Activated T-helper 1 cell treated with anti-CD3 and anti-CD28 coated beads, Interleukin-12 subunit alpha, Interleukin-12 subunit beta, Interleukin-2, Interleukin-4 antibody, amounts not matched to agents 30 ng/mL and 10 ng/mL and 1 ng/mL, durations not matched to agents 14 hours and 24 hours and 36 hours (primary cell): ENCODE measurements around the gene NEURL2. TPM values are rescaled to one million over a fixed set of nuclear protein-coding genes. Genes with fewer than 3 reads are reported as not detected.
"Not testable (repeated sequence)": the region's sequence is repeated elsewhere in the genome, so short reads cannot be mapped to it uniquely, and the experiment has no call there.

Source experiments
- DNase-seq: peaks from one replicate; pipeline ENCODE4 v3.0.0; 2021; ENCODE audit warnings: low spot score
- H3K27ac Mint-ChIP-seq: one replicate; pipeline ENCODE4 v1.8.0; 2021; ENCODE audit warnings: mild to moderate bottlenecking, mixed read lengths
- H3K27me3 Mint-ChIP-seq: one replicate; pipeline ENCODE4 v1.8.0; 2022; ENCODE audit warnings: mild to moderate bottlenecking, moderate library complexity, mixed read lengths; ENCODE audit not compliant: insufficient read depth
- H3K36me3 Mint-ChIP-seq: one replicate; pipeline ENCODE4 v1.8.0; 2021; ENCODE audit warnings: low read depth, mixed read lengths
- H3K4me1 Mint-ChIP-seq: one replicate; pipeline ENCODE4 v1.8.0; 2021; ENCODE audit warnings: low read depth, mixed read lengths
- H3K4me3 Mint-ChIP-seq: one replicate; pipeline ENCODE4 v1.8.0; 2021; ENCODE audit warnings: mild to moderate bottlenecking, moderate library complexity, mixed read lengths
- H3K9me3 Mint-ChIP-seq: one replicate; pipeline ENCODE4 v1.8.0; 2021; ENCODE audit warnings: mixed read lengths
- intact Hi-C: fragments of 100-400 bp; cut with micrococcal nuclease; formaldehyde crosslinking; loops from one replicate; pipeline ENCODE4 v1.15.1; 2024
- total RNA-seq: library from RNA; stranded (reverse); gene quantifications from 2 replicates; pipeline ENCODE4 v1.2.3, GENCODE V29; 2022

NEURL2 gene
- total RNA-seq, 1 donor from 2014 or later: 1.9 TPM

GRCh38 chr20:45901332-45901731, 10.3 kb upstream of the NEURL2 start:
- H3K4me1 Mint-ChIP-seq, intact Hi-C loops, DNase-seq, H3K27ac Mint-ChIP-seq, H3K4me3 Mint-ChIP-seq, H3K36me3 Mint-ChIP-seq, H3K9me3 Mint-ChIP-seq, H3K27me3 Mint-ChIP-seq: not testable (repeated sequence)

- H3K27me3 Mint-ChIP-seq: no peaks in the 10 kb centered on the region
- H3K36me3 Mint-ChIP-seq: no peaks in the 10 kb centered on the region
- H3K27ac Mint-ChIP-seq: no peak overlapping the region
- H3K4me3 Mint-ChIP-seq: no peak overlapping the region
- intact Hi-C loops: no loop called here
- no peak for DNase-seq
- no peaks in the 10 kb centered on the region for H3K4me1 Mint-ChIP-seq
- H3K9me3 Mint-ChIP-seq: no peaks in the 10 kb centered on the region
These were observed 8.2 kb upstream of the NEURL2 start for GRCh38 chr20:45899046-45899835.

GRCh38 chr20:45898285-45898684, 7.3 kb upstream of the NEURL2 start:
- no peaks in the 10 kb centered on the region for H3K9me3 Mint-ChIP-seq
- H3K4me3 Mint-ChIP-seq: no peak overlapping the region
- intact Hi-C loops: no loop called here
- no peak overlapping the region for H3K27ac Mint-ChIP-seq
- H3K27me3 Mint-ChIP-seq: no peaks in the 10 kb centered on the region
- no peak for DNase-seq
- peaks cover under 1% of the 10 kb centered on the region for H3K4me1 Mint-ChIP-seq
- H3K36me3 Mint-ChIP-seq: peaks cover under 1% of the 10 kb centered on the region

GRCh38 chr20:45897692-45898091, 6.7 kb upstream of the NEURL2 start:
- no peak for DNase-seq
- Mint-ChIP-seq H3K4me3 (no peak overlapping the region), H3K4me1 (peaks cover 7% of the 10 kb centered on the region), H3K9me3 (no peaks in the 10 kb centered on the region), H3K27me3 (no peaks in the 10 kb centered on the region), H3K36me3 (peaks cover 3% of the 10 kb centered on the region), H3K27ac (no peak overlapping the region)
- intact Hi-C loops: no loop called here

GRCh38 chr20:45897289-45897688, 6.3 kb upstream of the NEURL2 start:
- H3K27me3 Mint-ChIP-seq: no peaks in the 10 kb centered on the region
- no peaks in the 10 kb centered on the region for H3K9me3 Mint-ChIP-seq
- H3K4me1 Mint-ChIP-seq: peaks cover 11% of the 10 kb centered on the region
- H3K27ac Mint-ChIP-seq: no peak overlapping the region
- no peak overlapping the region for H3K4me3 Mint-ChIP-seq
- H3K36me3 Mint-ChIP-seq: peaks cover 3% of the 10 kb centered on the region
- intact Hi-C loops: no loop called here
- no peak for DNase-seq

- intact Hi-C loops: no loop called here
- H3K36me3 Mint-ChIP-seq: peaks cover 3% of the 10 kb centered on the region
- no peak overlapping the region for H3K4me3 Mint-ChIP-seq
These were observed 5.7 kb upstream of the NEURL2 start for GRCh38 chr20:45896641-45897161.

GRCh38 chr20:45894797-45895196, 3.8 kb upstream of the NEURL2 start:
- Mint-ChIP-seq H3K9me3 (no peaks in the 10 kb centered on the region), H3K36me3 (peaks cover 3% of the 10 kb centered on the region), H3K27me3 (peaks cover 1% of the 10 kb centered on the region), H3K27ac (no peak overlapping the region), H3K4me1 (peaks cover 13% of the 10 kb centered on the region), H3K4me3 (no peak overlapping the region)
- DNase-seq: no peak
- intact Hi-C loops: no loop called here

More at GRCh38 chr20:45896641-45897161, 5.7 kb upstream of the NEURL2 start:
- Mint-ChIP-seq H3K27me3 (no peaks in the 10 kb centered on the region), H3K9me3 (no peaks in the 10 kb centered on the region), H3K4me1 (peaks cover 13% of the 10 kb centered on the region), H3K27ac (no peak overlapping the region)
- DNase-seq: no peak

- Mint-ChIP-seq H3K27ac (no peak overlapping the region), H3K4me1 (peaks cover 13% of the 10 kb centered on the region), H3K4me3 (peak overlapping the region; percentile 8), H3K36me3 (peaks cover 3% of the 10 kb centered on the region), H3K27me3 (peaks cover 1% of the 10 kb centered on the region), H3K9me3 (no peaks in the 10 kb centered on the region)
- no peak for DNase-seq
- intact Hi-C loops: no loop called here
These were observed 2.8 kb upstream of the NEURL2 start for GRCh38 chr20:45893831-45894230.

- Mint-ChIP-seq H3K36me3 (peaks cover 3% of the 10 kb centered on the region), H3K9me3 (no peaks in the 10 kb centered on the region), H3K4me1 (peaks cover 13% of the 10 kb centered on the region), H3K27ac (peak overlapping the region; percentile 68), H3K27me3 (peaks cover 1% of the 10 kb centered on the region), H3K4me3 (peak overlapping the region; percentile 91)
- no peak for DNase-seq
- intact Hi-C loops: no loop called here
These were observed 2.0 kb upstream of the NEURL2 start for GRCh38 chr20:45892828-45893500.

- Mint-ChIP-seq H3K36me3 (peaks cover 3% of the 10 kb centered on the region), H3K9me3 (no peaks in the 10 kb centered on the region), H3K4me1 (peaks cover 13% of the 10 kb centered on the region), H3K4me3 (peak overlapping the region; percentile 91), H3K27me3 (peaks cover 1% of the 10 kb centered on the region), H3K27ac (peak overlapping the region; percentile 68)
- no peak for DNase-seq
- intact Hi-C loops: no loop called here
These were observed 1.2 kb upstream of the NEURL2 start for GRCh38 chr20:45892049-45892825.

- H3K27ac Mint-ChIP-seq: peak overlapping the region; percentile 40
- no peaks in the 10 kb centered on the region for H3K9me3 Mint-ChIP-seq
- peaks cover 20% of the 10 kb centered on the region for H3K4me1 Mint-ChIP-seq
- H3K36me3 Mint-ChIP-seq: peaks cover 3% of the 10 kb centered on the region
- peak; percentile 17 for DNase-seq
- peak overlapping the region; percentile 91 for H3K4me3 Mint-ChIP-seq
- intact Hi-C loops: loop anchor here (2.0 kb wide), 3 partner anchors 66 to 92 kb away; no protein-coding TSS in a partner anchor
- H3K27me3 Mint-ChIP-seq: peaks cover 1% of the 10 kb centered on the region
These were observed 677 bp downstream of the NEURL2 start for GRCh38 chr20:45890077-45890984.

GRCh38 chr20:45888681-45889080, 2.3 kb downstream of the NEURL2 start:
- intact Hi-C loops: no loop called here
- Mint-ChIP-seq H3K9me3 (no peaks in the 10 kb centered on the region), H3K4me3 (peak overlapping the region; percentile 47), H3K36me3 (peaks cover 5% of the 10 kb centered on the region), H3K27me3 (peaks cover 1% of the 10 kb centered on the region), H3K4me1 (peaks cover 33% of the 10 kb centered on the region), H3K27ac (no peak overlapping the region)
- DNase-seq: no peak
